Neuronal stem cell (in vitro differentiated cells): ENCODE results near the gene IDUA.
A peak's percentile ranks its signal among the peaks of the same experiment; 100 is the strongest.

Experiments used
- DNase-seq: peaks from one replicate; pipeline ENCODE4 v3.0.0-alpha.2; 2013; ENCODE audit warnings: low spot score
- H2AFZ ChIP-seq: one replicate; pipeline ENCODE4 v1.6.1; 2013; ENCODE audit warnings: mild to moderate bottlenecking, low read length, inconsistent platforms
- H2AK5ac ChIP-seq: 2 replicates; pipeline ENCODE4 v1.6.1; 2013; ENCODE audit warnings: low read depth, mild to moderate bottlenecking, inconsistent platforms, low read length, moderate library complexity, mixed read lengths
- H2BK120ac ChIP-seq: 2 replicates; pipeline ENCODE4 v1.6.1; 2013; ENCODE audit warnings: low read depth, mild to moderate bottlenecking, inconsistent platforms, low read length, moderate library complexity, mixed read lengths
- H2BK12ac ChIP-seq: one replicate; pipeline ENCODE4 v1.6.1; 2013; ENCODE audit warnings: low read length, inconsistent platforms
- H2BK15ac ChIP-seq: 2 replicates; pipeline ENCODE4 v1.6.1; 2013; ENCODE audit warnings: mild to moderate bottlenecking, low read length, inconsistent platforms, mixed read lengths
- H2BK5ac ChIP-seq: one replicate; pipeline ENCODE4 v1.6.1; 2013; ENCODE audit warnings: inconsistent platforms, mild to moderate bottlenecking, low read length, moderate library complexity
- H3K14ac ChIP-seq: one replicate; pipeline ENCODE4 v1.6.1; 2013; ENCODE audit warnings: low read length, inconsistent platforms
- H3K18ac ChIP-seq: 2 replicates; pipeline ENCODE4 v1.6.1; 2013; ENCODE audit warnings: low read length, inconsistent platforms
- H3K23ac ChIP-seq: 2 replicates; pipeline ENCODE4 v1.6.1; 2013; ENCODE audit warnings: low read depth, mild to moderate bottlenecking, mixed read lengths, low read length, inconsistent platforms; ENCODE audit not compliant: poor library complexity
- H3K27ac ChIP-seq: replicated peaks from 3 replicates; pipeline ENCODE4 v1.5.1; 2013; ENCODE audit warnings: low read length, inconsistent platforms
- H3K27me3 ChIP-seq, 3 experiments: 2 replicates each; pipeline ENCODE4 v1.6.1; 2013; ENCODE audit warnings: low read length in 3 of 3, mild to moderate bottlenecking in 2 of 3, inconsistent platforms in 1 of 3, low read depth in 1 of 3, mixed read lengths in 1 of 3, moderate library complexity in 1 of 3; ENCODE audit not compliant: control insufficient read depth in 3 of 3, insufficient read depth in 3 of 3
- H3K36me3 ChIP-seq, 2 donors: replicated peaks in 1 of 2; 2 replicates each; pipeline ENCODE4 v1.6.1; 2013; ENCODE audit warnings: low read length in 2 of 2; ENCODE audit not compliant: control insufficient read depth in 2 of 2, insufficient read depth in 2 of 2
- H3K4ac ChIP-seq: 2 replicates; pipeline ENCODE4 v1.6.1; 2013; ENCODE audit warnings: inconsistent platforms, mild to moderate bottlenecking, low read length, moderate library complexity
- H3K4me1 ChIP-seq, 2 donors: 1 replicate in 1 of 2; 2 replicates in 1 of 2; pipeline ENCODE4 v1.6.1; 2013; ENCODE audit warnings: low read length in 2 of 2, low read depth in 1 of 2; ENCODE audit not compliant: control insufficient read depth in 2 of 2, insufficient read depth in 1 of 2
- H3K4me2 ChIP-seq: one replicate; pipeline ENCODE4 v1.6.1; 2013; ENCODE audit warnings: mild to moderate bottlenecking, low read length, inconsistent platforms; ENCODE audit not compliant: insufficient read depth, poor library complexity, severe bottlenecking
- H3K4me3 ChIP-seq, 2 donors: 2 replicates each; pipeline ENCODE4 v1.5.1; 2013; ENCODE audit warnings: low read length in 2 of 2, mild to moderate bottlenecking in 2 of 2, inconsistent platforms in 1 of 2, moderate library complexity in 1 of 2
- H3K79me1 ChIP-seq: one replicate; pipeline ENCODE4 v1.6.1; 2013; ENCODE audit warnings: low read depth, mild to moderate bottlenecking, inconsistent platforms, low read length, moderate library complexity
- H3K9ac ChIP-seq: one replicate; pipeline ENCODE4 v1.6.1; 2013; ENCODE audit warnings: mild to moderate bottlenecking, low read depth, low read length, inconsistent platforms; ENCODE audit not compliant: poor library complexity
- H3K9me3 ChIP-seq, 2 donors: replicated peaks in 1 of 2; 2 replicates each; pipeline versions ENCODE3 to v1.6.1; 2013; ENCODE audit warnings: low read length in 2 of 2, mild to moderate bottlenecking in 2 of 2, inconsistent platforms in 1 of 2, low read depth in 1 of 2, mixed read lengths in 1 of 2, moderate library complexity in 1 of 2; ENCODE audit not compliant: control insufficient read depth in 2 of 2, insufficient read depth in 1 of 2
- H4K8ac ChIP-seq: one replicate; pipeline ENCODE4 v1.6.1; 2013; ENCODE audit warnings: low read depth, mild to moderate bottlenecking, inconsistent platforms, low read length, moderate library complexity
- H4K91ac ChIP-seq: one replicate; pipeline ENCODE4 v1.6.1; 2013; ENCODE audit warnings: low read length, low read depth, mild to moderate bottlenecking, inconsistent platforms; ENCODE audit not compliant: poor library complexity
- WGBS, 2 donors: extraction: QIAGEN DNeasy Blood & Tissue Kit; methylation state at CpG; one replicate each; pipeline ENCODE4 v1.1.7; 2013; ENCODE audit warnings: missing lambda C conversion rate in 2 of 2, mixed read lengths in 1 of 2; ENCODE audit not compliant: insufficient read length in 2 of 2, insufficient replicate concordance in 1 of 2; ENCODE audit errors: extremely low coverage in 2 of 2; 5-methylcytosine and 5-hydroxymethylcytosine counted together

Gene IDUA

DNA sequence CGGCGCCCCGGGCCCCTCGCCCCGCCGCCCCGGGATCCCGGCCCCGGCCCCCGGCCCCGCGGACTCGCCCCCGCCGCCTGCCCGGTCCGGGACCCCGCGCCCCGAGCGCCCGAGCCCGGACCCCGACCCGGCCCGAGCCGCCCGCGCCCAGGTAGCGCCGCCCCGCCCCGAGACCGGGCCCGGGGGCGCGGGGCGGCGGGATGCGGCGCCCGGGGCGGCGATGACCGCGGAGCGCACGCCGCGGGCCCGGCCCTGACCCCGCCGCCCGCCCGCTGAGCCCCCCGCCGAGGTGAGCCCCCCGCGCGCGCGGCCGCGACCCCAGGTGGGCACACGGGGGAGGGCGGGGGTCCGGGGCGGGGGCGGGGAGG, 24.8 kb downstream of the IDUA start:
- Histone ChIP-seq H4K8ac (no peak overlapping the region), H4K91ac (no peak overlapping the region), H3K36me3 (peaks cover 7 to 20% of the 10 kb centered on the region in 2 donors), H3K79me1 (peaks cover 20% of the 10 kb centered on the region), H3K9ac (no peak overlapping the region), H3K27me3 (peaks cover 13 to 39% (median 36%) of the 10 kb centered on the region in 3 experiments), H3K4ac (no peak overlapping the region), H2AFZ (no peak overlapping the region), H3K4me1 (peaks cover 38 to 39% of the 10 kb centered on the region in 2 donors), H3K4me3 (peak overlapping the region; percentile 55 to 71), H3K27ac (no peak overlapping the region), H2AK5ac (no peak overlapping the region), H2BK5ac (no peak overlapping the region), H3K9me3 (no peaks in the 10 kb centered on the region), H3K14ac (no peak overlapping the region), H3K4me2 (peak overlapping the region; percentile 18), H3K18ac (no peak overlapping the region), H2BK12ac (no peak overlapping the region), H2BK15ac (no peak overlapping the region), H3K23ac (no peak overlapping the region), H2BK120ac (no peak overlapping the region)
- no peak for DNase-seq
- WGBS, 2 donors = no CpG with 5 or more reads among the region's 69 CpGs

DNA sequence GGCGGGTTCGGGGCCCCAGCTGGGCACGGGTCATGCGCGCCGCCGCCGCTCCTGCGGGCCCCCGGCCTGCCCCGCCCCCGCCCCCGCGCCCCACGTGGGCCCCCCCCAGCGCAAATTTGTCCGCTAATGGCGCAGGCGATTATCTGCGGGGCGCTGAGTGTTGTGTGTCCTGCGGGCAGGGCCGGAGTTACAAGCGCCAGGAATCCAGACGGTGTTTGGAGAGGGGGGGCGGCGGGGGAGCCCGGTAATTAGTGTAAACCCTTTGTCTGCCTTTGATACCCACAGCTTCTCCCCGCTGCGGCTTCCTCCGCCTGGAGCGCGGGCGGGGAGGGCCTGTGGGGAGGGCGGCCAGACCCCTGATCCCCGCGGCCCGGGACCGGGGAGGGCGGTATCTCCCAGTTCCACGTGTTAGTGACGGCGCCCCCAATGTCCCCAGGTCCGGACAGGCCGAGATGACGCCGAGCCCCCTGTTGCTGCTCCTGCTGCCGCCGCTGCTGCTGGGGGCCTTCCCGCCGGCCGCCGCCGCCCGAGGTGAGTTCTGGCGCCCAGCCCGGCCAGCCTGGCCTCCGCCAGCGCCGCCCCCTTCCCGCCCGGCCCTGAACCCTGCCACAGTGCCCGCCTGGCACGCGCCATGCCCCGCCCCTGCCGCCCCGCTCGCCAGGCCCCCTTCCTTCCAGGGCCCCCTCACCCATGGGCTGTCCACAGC, 25.3 kb downstream of the IDUA start:
- H3K9me3 ChIP-seq = no peaks in the 10 kb centered on the region
- H3K36me3 ChIP-seq = peaks cover 7 to 20% of the 10 kb centered on the region in 2 donors
- no peak overlapping the region for H4K8ac ChIP-seq
- peak overlapping the region; percentile 55 to 80 for H3K4me3 ChIP-seq
- H4K91ac ChIP-seq = no peak overlapping the region
- H3K4me2 ChIP-seq = peak overlapping the region; percentile 89
- H3K27ac ChIP-seq = no peak overlapping the region
- peaks cover 13 to 35% (median 31%) of the 10 kb centered on the region in 3 experiments for H3K27me3 ChIP-seq
- peak overlapping the region; percentile 89 for H3K18ac ChIP-seq
- H2BK5ac ChIP-seq = peak overlapping the region; percentile 22
- H2AFZ ChIP-seq = peak overlapping the region; percentile 49
- H2BK120ac ChIP-seq = no peak overlapping the region
- H3K79me1 ChIP-seq = peaks cover 25% of the 10 kb centered on the region
- DNase-seq = no peak
- H3K9ac ChIP-seq = peak overlapping the region; percentile 60
- H3K4me1 ChIP-seq = peaks cover 39% of the 10 kb centered on the region in 2 donors
- H3K4ac ChIP-seq = no peak overlapping the region
- H3K14ac ChIP-seq = peak overlapping the region; percentile 21
- H2AK5ac ChIP-seq = peak overlapping the region; percentile 99
- no CpG with 5 or more reads among the region's 69 CpGs for WGBS, 2 donors
- H2BK12ac ChIP-seq = no peak overlapping the region
- peak overlapping the region; percentile 85 for H3K23ac ChIP-seq
- peak overlapping the region; percentile 78 for H2BK15ac ChIP-seq

GRCh38 chr4:1013225-1014073, 26.6 kb downstream of the IDUA start:
- no CpG with 5 or more reads among the region's 43 CpGs for WGBS, 2 donors
- Histone ChIP-seq H4K8ac (no peak overlapping the region), H3K14ac (peak overlapping the region; percentile 75), H3K23ac (peak overlapping the region; percentile 86), H4K91ac (no peak overlapping the region), H3K4me2 (no peak overlapping the region), H3K4me1 (peaks cover 52% of the 10 kb centered on the region in 2 donors), H3K27ac (peak overlapping the region; percentile 25), H3K36me3 (peaks cover 7 to 20% of the 10 kb centered on the region in 2 donors), H3K4ac (peak overlapping the region; percentile 68), H3K18ac (peak overlapping the region; percentile 72), H3K9me3 (no peaks in the 10 kb centered on the region), H3K4me3 (peak overlapping the region; percentile 3 to 55), H2BK12ac (peak overlapping the region; percentile 90), H3K79me1 (peaks cover 37% of the 10 kb centered on the region), H2BK15ac (peak overlapping the region; percentile 96), H3K9ac (peak overlapping the region; percentile 74), H2AK5ac (peak overlapping the region; percentile 99), H2BK120ac (no peak overlapping the region), H2AFZ (no peak overlapping the region), H3K27me3 (peaks cover 11 to 22% (median 22%) of the 10 kb centered on the region in 3 experiments), H2BK5ac (peak overlapping the region; percentile 87)
- no peak for DNase-seq
